DMS114 treated with DMSO at 0.1 percent for 48 hours (cell line): ENCODE measurements around the gene CDC27.
"Not testable (repeated sequence)": the region's sequence is repeated elsewhere in the genome, so short reads cannot be mapped to it uniquely, and the experiment has no call there.

Source experiments
- DNase-seq: peaks from one replicate; lab custom pipeline; 2025; ENCODE audit not compliant: unreplicated experiment; lab: John Stamatoyannopoulos, UW

The CDC27 gene

DNA sequence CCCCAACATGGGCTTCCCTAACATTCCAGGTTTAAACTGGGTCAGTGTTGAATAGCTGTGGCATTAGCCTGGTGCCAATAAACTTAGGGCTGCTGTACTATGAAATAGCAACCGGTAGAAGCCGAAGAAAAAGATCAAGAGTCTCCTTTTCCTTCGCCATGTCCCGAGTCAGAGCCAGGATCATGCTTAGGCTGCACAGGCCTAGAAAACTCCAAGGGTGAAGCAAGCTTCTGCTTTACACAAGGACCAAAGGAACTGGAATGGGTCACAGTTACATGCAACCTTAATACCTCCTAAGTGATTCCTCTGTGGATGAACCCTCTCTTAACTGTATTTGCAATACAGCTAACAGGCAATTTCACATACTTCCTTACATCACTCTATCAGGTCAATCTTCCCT is 115.5 kb downstream of the CDC27 start:
- not testable (repeated sequence) for DNase-seq

GRCh38 chr17:47072886-47073285 is 116.2 kb downstream of the CDC27 start:
- no peak for DNase-seq

- not testable (repeated sequence) for DNase-seq
Observed at GRCh38 chr17:47071171-47071570, 117.9 kb downstream of the CDC27 start.

- DNase-seq: not testable (repeated sequence)
Observed at GRCh38 chr17:47070266-47070665, 118.8 kb downstream of the CDC27 start.
